Lower leg skin (tissue), 3 donors: ENCODE measurements around the gene POLA1.

Source experiments
- CTCF ChIP-seq, 3 donors: fragments of 450-650 bp; IDR thresholded peaks; one replicate each; pipeline ENCODE4 v1.5.1; 2016; ENCODE audit warnings: antibody characterized with exemption in 3 of 3, mild to moderate bottlenecking in 3 of 3, moderate library complexity in 2 of 3
- POLR2A ChIP-seq, 2 donors: fragments of 450-650 bp; IDR thresholded peaks; one replicate each; pipeline ENCODE4 v1.6.1; 2016 to 2017; ENCODE audit warnings: antibody characterized with exemption in 2 of 2, mild to moderate bottlenecking in 1 of 2, moderate library complexity in 1 of 2

GRCh38 chrX:24676403-24677024 lies 17.2 kb upstream of the POLA1 start:
- TF ChIP-seq CTCF (IDR thresholded peaks at IDR 0.05): no peak
- TF ChIP-seq POLR2A (IDR thresholded peaks at IDR 0.05): no peak
